ELR (cell line): ENCODE data around the gene TCEA2.
A peak's percentile ranks its signal among the peaks of the same experiment; 100 is the strongest.

ENCODE experiments used
- DNase-seq: peaks from one replicate; pipeline ENCODE4 v3.0.0-alpha.2; 2015; ENCODE audit warnings: low read depth

The TCEA2 gene

DNA sequence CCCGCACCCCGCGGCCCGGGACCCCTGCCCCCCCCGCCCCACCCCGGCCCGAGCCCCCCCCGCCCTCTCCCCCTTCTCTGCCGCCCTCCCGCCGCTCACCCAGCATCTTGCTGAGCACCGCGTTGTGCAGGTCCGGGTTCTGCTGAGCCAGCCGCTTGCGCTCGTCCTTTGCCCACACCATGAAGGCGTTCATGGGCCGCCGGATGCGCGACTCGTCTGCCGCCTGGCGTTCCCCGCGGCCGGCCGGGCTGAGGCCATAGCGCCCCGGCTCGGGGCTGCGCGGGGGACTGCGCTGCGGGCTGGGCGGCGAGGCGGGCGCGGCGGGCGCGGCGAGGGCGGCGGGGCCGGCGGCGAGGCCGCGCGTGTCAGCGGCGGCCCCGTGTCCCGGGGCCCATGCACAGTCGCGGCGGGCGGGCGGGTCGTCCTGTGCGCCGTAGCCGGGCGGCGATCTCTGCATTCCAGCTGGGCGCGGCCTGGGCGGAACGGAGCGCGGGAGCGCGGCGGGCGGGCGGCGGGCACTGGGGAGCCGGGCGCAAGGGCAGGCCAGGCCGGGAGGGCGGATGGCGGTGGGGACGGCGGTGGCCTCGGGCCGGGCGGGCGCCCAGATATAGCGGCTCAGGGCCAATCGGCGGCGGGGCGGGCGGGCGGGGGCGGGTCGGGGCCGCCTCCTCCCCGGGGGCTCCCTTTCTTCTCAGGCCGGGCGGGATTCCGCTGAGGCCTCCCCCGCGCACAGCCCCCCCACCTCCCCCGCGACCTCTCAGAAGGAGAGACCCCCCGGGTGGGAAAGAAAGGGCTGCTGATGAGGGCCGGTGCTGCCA lies 13.7 kb upstream of the TCEA2 start, which contains the start of gene SOX18:
TSS of gene SOX18 (minus strand) at position 580 of the 818 bp plus-strand sequence. CDS start at position 457, 123 bp downstream.
- peak; percentile 64 for DNase-seq

DNA sequence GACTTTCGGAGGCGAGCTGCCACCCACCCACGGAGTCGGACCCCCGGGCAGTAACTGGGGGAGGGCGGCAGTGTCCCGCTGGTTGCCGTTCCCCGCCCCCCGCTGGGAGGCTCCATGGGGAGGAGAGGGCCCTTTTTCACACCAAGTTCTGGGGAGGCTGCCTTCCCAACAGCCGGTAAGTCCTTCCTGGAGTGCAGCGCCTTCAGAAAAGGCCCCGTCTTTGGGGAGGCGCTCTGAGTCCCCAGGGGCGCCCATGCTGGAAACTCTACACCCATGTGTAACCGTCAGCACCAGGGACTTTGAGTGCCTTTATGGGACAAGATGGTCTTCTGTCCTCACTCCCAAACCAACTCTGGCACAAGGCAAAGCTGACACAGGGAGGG lies 13.1 kb upstream of the TCEA2 start:
- no peak for DNase-seq

DNA sequence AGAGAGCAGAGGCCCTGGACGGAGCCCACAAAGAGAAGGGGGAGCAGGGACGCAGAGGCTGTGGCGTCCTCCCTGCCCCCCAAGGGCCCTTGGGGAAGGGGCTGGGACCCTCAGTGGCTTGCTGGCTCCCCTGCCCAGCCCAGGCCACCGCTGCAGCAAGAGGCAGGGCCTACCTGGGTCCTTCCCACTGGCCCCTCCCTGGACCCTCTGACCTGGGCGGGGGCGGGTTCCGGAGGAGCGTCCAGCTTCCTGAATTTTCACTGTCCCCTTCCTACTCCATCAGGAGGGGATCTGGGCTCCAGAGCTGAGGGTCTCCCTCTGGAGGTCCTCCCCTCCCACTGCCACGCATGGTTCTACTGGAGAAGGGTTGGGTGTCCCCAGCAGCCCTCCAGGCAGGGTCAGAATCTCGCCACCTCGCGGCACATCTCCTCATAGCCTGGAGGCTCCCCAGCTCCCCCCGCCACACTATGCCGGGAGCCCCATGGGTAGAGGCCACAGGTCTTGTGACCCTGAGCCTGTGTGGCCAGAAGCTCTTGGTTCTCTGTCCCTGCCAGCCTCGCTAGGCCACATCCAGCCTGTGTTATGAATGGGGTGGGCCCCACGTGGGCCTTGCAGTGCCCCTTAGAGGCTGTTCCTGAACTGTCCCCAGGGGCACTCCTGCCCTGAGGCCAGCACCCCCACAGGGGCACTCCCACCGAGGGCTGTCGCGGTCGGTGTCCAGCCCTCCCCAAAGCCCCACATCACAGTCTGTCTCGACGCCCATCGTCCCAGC lies 12.6 kb upstream of the TCEA2 start:
- DNase-seq: no peak

DNA sequence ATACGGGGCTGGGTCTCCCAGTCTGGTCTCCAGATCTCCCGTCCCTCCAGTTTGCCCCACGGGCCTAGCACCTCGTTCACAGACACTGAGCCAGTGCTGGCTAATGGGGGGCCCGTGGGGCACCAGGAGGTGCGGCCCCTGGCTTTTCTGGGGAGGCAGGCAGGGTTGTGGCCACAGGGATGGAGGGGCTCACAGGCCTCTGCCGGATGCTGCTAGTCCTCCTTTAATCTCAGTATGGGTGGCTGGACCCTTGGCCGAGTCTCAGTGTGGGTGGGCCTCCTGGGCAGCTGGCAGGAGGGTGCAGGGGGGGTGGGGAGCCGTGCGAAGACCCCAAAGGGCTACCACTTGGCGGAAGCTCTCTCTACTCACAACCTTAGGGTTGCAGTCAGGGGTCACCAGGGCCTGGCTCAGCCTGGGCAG lies 12.0 kb upstream of the TCEA2 start:
- DNase-seq: no peak

DNA sequence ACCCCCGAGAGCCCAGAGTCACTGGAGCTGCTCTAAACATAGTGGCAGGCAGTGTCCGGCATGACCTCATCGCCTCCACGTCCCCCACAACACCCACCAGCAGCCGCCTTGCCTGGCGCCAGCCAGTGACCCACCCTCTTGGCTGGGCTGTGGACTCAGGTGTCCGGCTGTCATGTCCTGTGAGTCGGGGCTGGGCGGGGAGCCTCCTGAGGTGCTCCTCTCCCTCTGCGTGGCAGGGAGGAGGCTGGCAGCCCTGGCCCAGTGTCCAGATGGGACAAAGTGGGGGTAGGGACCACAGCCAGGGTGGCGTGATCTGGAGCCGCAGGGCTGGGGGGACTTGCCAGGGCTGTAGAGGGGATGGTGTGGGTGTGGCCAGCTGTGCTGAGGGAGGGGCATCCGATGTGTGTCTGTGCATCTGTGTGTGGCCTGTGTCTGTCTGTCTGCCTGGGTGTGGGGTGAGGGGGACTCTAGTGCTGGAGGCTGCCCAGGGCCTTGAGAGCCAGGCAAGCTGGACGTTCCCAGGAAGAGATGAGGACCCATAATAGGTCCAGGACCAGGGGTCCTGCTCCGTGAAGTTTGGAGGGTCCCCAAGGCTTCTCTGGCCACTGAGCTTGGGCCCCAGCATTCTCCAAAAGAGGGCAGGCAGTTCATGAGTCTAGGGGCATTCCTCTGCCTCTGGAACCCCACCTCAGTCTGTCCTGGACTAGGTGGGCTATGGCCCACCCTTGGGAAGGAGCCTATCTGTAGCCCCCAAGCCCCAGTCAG lies 11.3 kb upstream of the TCEA2 start:
- DNase-seq: no peak

DNA sequence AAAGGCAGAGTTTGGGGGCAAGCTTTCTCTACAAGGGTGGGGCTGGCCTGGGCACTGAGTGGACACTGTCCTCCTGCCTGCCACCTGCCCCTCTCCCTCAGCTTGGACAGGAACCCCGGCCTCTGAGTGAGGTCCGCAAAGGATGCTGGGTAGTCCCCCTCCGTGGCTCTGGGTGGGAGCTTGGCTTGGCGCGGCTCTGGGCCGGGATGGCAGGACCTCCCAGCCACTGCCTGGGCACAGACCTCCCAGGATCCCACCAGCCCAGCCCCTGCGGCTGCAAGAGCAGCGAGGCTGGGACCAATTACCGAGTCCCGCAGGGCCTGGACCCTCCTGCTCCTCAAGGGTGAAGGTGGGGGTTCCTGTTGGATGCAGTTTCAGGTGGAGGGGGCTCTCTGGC lies 10.7 kb upstream of the TCEA2 start:
- no peak for DNase-seq

DNA sequence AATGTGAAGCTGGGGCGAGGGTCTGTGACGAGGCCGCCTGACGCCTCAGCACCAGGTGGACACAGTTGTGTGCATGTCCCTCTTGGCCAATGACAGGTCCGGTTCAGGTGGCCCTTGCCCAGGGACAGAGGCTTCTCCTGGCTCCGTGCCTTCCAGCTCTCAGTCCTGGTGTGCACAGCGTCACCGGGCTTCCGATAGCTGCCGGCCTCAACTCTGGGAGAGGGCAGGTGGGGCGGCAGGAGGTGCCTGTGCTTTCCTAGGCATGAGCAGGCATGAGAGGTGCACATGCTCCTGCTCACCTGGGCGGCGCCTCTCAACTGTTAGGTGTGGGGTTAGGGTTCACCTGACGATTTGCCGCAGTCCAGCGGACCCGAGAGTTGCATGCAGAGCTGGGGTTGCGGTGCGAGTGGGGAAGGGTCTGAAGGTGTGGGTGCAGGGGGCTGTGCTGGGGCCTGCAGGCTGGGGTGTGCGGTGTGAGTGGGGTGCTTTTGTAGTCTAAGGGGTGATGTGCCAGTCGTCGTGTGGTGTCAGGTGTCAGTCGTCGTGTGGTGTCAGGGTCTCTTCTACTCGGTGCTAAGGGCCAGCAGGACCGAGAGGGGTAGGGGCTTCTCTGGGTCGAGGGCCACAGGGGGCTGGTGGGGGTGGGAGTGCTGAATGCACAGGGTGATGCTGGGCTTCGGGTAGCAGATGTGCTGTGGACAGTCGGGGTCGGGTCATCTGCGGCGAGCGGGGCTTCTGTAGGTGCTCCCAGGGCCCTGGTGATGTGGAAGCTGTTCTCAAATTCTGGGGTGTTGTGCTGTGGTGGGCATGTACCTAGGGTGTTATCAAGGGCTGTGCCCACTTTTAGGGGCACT lies 9.8 kb upstream of the TCEA2 start:
- DNase-seq: no peak

DNA sequence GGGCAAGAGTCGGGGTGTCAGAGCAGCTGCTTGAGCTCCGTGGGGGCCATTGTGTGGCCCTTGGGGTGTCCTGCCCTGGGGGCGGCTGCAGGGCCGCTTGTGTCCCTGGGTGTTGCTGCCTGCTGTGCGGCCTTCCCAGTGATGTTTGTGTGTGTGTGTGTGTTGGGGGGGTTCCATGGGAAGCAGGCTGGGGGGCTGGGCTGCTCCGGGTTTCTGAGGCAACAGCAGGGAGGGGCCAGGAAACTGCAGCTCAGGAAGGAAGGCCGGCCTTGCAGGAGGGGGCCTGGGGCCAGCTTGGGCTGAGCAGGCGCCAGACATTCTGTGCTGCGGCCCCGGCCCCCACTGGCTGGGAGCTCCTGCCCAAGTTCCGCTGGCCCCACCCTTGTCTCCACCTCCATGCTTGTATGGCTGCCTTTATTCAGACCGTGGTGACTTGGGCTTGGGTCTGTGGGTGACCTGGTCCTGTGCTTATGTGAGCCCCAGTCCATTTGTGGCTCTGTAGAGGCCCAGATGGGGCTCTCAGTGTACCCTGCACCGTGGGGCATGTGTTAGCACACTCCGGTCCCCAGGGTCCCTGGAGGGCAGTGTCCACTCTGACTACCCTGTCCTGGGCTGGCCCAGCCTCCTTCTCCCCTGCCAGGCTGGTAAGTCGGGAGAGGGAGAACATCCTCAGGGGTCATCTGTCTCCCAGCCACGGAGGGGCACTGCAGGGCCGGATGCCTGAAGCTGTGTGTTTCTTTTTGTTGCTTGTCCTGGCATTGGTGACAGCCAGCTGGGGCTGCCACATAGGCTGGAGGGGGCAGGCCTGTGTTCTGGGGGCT lies 8.9 kb upstream of the TCEA2 start:
- peak; percentile 48 for DNase-seq

DNA sequence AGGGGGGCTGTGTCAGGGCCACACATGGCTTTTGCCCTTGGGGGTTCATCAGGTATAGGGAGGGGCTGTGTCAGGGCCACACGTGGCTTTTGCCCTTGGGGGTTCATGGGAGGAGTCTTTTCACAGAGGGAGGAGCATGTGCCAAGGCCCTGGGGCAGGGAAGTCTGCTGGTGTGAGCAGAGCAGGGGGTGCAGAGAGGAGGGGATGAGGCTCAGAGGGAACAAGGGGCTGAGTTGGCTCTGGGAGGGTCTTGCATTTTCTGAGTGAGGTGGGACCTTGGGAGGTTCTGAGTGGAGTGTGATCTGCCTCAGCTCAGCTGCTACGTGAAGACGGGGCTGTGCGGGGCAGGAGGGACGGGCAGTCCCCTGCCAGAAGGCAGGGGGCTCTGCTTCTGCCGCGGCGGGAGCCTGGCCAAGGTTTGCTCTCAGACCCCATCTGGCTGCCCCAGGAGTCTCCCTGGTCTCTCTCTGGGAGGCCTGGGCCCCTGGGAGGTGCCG lies 7.6 kb upstream of the TCEA2 start:
- DNase-seq: no peak

DNA sequence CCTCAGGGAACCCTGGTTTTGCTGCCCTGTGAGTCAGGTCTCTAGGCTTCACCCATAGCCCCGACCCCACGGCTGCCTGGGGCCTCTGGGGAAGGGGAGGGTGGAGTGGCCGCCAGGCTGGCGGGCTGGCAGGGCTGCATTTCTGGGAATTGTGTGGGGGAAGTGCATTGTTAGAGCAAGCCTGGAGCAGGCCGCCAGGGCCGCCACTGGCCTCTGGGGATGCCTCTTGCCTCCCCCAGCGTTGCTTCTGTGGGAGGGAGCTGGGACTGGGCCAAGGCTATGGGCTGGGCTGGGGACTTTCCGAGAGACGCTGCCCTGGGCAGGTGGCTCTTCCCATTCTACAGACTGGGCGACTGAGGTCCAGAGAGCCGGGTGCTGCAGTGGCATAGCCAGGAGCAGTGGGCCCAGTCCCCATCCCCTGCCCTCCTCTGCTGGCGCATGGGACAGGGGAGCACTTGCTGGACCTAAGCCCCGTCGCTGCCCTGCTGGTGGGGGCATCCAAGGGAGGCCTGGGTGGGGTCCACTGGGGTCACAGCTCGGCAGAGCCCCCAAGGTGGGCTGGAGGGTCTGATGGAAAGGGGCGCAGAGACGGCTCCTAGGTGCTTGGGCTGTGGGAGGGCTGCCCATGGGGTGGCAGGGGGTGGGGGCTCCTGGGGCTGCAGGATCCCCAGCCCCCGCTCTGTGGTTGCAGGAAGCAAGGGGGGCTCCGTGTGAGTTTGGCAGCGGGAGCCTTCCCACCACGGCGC lies 6.9 kb upstream of the TCEA2 start:
- DNase-seq: no peak

DNA sequence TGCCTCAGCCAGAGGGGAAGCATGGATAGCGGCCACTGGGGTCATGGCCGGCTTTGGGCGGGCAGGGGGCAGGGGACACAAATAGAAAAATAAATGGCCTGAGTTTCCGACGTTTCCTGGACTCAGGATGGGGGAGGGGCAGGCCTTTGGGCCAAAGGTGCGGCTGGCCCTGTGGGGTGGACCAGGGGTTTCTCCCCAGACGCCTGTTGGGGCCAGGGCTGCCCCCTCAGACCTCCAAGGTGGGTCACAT lies 6.4 kb upstream of the TCEA2 start:
- DNase-seq: no peak

DNA sequence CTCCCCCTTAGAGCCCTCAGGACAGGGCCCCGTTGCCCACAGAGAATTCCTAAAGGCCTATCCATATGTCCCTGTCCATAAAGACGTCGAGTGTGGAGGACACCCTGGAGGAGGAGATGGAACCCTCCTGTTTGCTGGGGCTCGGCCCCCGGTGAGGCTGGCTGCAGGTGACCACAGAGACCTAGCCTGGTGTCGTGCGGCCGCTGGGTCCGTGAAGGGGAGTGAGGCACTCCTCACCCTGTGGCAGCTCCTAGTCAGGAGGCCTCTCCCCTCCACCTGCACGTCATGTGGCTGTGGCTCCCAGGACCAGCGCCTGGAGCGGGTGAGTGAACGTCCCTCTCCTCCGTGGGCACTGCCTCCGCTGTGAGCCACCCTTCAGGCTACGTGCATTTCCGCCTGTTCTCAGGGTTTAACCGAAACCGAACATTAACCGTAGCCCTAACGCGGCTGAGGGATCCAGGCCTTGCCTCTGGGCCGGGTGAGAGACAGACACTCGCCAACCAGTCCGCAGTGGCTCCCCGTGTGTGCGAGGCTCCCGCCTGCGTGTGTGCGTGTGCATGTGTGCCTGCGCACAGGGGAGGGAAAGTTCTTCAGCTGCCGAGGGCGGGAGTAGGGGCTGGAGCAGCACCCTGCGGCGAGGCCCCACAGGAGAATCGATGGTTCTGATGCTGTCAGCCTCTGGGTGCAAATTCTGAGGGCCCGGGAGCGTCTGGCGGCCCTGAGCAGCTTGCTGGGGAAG lies 5.9 kb upstream of the TCEA2 start:
- DNase-seq: no peak

DNA sequence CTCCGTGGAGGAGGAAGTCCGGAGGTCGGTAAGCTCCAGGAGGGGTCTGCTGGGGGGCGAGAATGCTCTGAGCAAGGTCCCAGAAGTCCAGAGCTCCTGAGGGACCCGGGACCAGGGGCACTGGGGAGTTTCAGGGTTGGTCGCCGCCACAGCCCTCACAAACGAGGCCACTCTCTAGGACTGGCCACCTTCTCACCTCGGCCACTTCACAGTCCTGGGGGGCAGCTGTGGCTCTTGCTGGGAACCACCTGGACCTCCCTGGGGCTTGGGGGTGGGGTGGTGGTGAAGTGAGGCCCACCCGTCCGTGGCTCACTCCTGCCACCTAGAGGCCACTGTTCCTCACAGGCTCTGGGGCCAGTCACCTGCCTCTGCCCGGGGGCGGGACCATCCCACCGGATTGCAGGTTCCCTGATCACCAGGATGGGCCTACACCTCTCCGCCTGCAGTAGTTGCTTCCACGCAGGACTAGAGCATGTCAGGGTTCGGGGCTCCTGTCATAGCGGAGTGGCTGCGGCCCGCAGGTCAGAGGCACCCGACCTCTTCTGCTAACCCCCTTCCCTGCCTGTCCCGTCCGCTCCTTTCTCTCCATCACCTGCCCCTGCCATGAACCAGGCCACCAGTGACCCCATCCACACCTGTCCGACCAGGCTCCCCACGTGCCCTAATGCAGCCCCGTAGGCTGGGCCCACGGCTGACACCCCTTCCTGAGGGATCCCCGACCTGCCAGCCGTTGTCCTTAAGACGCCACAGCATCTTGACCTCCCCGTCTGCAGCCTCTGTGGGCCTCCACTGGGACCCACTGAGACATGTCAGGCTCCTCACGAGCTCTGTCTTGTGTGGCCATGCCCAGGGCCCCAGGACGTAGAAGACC lies 5.1 kb upstream of the TCEA2 start:
- DNase-seq: peak; percentile 79

DNA sequence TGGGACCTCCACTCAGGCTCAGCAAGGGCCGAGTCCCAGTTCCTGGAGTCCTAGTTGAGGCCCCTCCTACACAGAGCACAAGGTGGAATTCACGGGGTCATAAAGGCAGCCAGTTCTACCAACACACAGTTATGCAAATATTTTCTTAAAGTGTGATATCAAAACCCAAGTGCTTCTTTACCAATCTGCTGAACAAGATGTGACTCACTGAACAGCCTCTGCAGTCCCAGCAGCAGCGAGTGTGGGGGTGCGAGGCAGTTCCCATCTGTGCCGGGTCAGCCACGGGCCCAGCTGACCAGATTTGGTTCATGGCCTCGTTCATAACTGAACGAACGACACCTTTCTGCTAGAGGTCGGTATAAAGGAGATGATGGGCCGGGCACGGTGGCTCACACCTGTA lies 4.5 kb upstream of the TCEA2 start:
- DNase-seq: no peak

DNA sequence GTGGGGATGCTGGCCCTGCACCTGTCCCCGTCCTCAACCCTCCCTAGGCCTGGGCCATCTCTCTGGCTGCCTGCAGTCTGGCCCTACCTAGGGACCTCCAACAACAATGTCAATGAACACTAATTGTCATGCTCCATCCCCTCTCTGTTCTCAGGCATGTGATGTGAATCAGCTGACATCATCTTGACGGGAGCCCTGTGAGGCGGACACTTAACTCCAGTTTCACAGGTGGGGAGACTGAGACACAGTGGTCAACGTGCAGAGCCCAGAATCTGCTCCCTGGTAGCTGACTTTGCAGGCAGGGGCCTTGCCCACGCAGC lies 762 bp upstream of the TCEA2 start:
- no peak for DNase-seq

DNA sequence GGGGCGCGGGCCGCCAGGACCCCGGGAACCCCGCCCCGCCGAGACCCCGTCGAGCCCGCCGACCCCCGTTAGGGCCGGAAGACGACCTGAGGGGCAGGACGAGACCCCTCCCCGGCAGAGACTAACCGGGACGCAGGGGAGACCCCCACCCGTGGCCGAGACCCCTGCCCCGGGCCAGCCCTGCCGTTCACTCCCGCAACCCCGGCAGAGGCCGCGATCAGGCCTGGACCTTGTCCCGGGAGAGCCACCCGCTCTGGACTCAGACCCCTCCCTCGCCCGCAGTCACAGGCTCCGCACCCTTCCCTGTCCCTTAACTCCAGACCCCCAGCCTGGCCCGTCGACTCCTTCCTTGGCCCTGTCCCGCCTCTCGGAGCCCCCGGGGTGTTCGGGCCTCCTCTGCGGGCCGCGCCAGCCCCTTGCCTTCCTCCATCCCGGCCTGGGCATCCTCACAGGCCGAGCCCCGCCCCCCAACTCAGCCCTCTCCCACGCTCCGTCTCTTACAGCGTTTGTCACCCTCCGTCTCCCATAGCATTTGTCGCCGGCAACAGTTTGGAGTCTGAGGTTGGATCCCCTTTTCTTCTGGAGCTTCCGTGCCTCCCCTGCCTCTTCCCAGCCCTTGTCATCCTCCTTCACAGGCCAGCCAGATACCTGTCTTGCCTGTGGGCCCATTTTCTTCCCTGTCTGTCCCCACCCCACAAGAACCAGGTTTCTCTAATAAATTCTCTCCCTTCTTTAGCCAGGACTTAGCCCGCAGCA lies 569 bp downstream of the TCEA2 start:
- peak; percentile 52 for DNase-seq

DNA sequence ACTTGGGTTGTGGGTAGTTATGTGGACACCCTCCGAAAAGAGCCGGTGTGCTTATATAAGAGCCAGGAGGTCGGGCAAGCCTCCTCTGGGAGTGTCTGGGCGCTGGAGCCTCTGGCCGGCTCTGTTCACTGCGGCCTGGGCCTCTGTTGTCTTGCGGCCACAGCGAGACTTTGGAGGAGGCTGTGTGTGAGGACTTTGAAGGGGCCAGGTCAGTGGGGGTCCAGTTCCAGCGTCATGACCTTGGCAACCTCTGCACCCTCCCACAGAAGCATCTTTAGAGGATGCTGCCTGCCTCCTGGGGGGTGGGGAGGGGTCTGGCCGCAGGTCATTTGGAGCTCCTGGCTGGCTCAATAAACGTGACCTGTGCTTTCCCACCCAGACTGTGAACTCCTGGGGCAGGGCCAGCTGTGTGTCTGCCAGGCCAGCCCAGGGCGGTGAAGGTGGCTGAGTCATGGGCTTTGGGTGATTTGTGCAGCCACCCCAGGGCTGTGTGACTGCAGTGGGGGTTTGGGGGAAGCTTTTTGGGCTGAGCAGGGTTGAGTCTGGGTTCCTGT lies 1.2 kb downstream of the TCEA2 start:
- peak; percentile 89 for DNase-seq
